NB4 (cell line): ENCODE data around the gene ACACB.

Experiments used
- DNase-seq: peaks from one replicate; pipeline ENCODE4 v3.0.0; 2010; ENCODE audit warnings: low read depth
- H3K4me3 ChIP-seq: one replicate; pipeline ENCODE4 v1.5.1; 2011; ENCODE audit warnings: mild to moderate bottlenecking, low read depth, low read length, moderate library complexity
- CTCF ChIP-seq: IDR thresholded peaks from one replicate; pipeline ENCODE4 v1.5.1; 2012; ENCODE audit warnings: low read depth, low read length
- MAX ChIP-seq: IDR thresholded peaks from 2 replicates; pipeline ENCODE4 v1.6.1; 2011; ENCODE audit warnings: low read depth, low read length
- MYC ChIP-seq: IDR thresholded peaks from 2 replicates; pipeline ENCODE4 v1.6.1; 2011; ENCODE audit warnings: low read depth, low read length
- POLR2A ChIP-seq: IDR thresholded peaks from 2 replicates; pipeline ENCODE4 v1.6.1; 2011; ENCODE audit warnings: mild to moderate bottlenecking; ENCODE audit not compliant: insufficient read length; ENCODE audit errors: extremely low read depth

Gene ACACB

GRCh38 chr12:109274381-109274780 lies 158.0 kb downstream of the ACACB start:
- TF ChIP-seq CTCF (no peak), MAX (no peak), MYC (no peak), POLR2A (no peak)
- no peak for DNase-seq
- no peak overlapping the region for H3K4me3 ChIP-seq

GRCh38 chr12:109275173-109275572 lies 158.8 kb downstream of the ACACB start:
- DNase-seq = no peak
- TF ChIP-seq CTCF = no peak
- TF ChIP-seq MAX = no peak
- no peak for TF ChIP-seq POLR2A
- TF ChIP-seq MYC = no peak
- H3K4me3 ChIP-seq = no peak overlapping the region

GRCh38 chr12:109276160-109276559 lies 159.8 kb downstream of the ACACB start:
- DNase-seq = peak; percentile 45
- no peak for TF ChIP-seq CTCF
- no peak for TF ChIP-seq POLR2A
- TF ChIP-seq MAX = no peak
- TF ChIP-seq MYC = no peak
- H3K4me3 ChIP-seq = no peak overlapping the region

DNA sequence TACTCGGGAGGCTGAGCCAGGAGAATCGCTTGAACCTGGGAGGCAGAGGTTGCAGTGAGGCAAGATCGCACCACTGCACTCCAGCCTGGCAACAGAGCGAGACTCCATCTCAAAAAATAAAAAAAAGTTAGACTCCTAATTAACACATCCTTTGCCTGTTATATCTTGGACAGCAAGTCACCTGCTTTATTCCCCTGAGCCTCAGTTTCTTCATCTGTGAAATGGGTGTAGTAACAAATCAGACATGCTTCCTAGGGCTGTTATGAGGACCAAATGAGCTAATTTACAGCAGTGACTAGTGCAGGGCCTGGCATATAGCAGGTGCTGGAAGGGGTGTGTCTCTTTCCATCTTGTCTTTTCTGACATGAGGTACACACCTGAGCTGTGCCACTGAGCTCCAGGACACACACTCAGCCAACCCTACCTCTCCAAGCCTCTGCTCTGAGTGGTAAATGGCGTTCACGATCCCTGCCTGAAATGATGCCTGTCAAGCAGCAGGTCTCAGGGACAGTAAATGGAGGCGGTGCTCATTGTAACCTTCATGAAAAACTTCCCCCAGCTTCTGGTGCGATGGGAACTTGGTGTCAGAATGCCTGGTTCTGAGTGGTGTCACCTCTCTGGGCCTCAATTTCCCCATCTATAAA lies 161.0 kb downstream of the ACACB start:
- no peak overlapping the region for H3K4me3 ChIP-seq
- TF ChIP-seq CTCF = no peak
- TF ChIP-seq POLR2A = no peak
- TF ChIP-seq MAX = no peak
- no peak; the same call in 1 of the 2 replicates for TF ChIP-seq MYC
- no peak for DNase-seq

DNA sequence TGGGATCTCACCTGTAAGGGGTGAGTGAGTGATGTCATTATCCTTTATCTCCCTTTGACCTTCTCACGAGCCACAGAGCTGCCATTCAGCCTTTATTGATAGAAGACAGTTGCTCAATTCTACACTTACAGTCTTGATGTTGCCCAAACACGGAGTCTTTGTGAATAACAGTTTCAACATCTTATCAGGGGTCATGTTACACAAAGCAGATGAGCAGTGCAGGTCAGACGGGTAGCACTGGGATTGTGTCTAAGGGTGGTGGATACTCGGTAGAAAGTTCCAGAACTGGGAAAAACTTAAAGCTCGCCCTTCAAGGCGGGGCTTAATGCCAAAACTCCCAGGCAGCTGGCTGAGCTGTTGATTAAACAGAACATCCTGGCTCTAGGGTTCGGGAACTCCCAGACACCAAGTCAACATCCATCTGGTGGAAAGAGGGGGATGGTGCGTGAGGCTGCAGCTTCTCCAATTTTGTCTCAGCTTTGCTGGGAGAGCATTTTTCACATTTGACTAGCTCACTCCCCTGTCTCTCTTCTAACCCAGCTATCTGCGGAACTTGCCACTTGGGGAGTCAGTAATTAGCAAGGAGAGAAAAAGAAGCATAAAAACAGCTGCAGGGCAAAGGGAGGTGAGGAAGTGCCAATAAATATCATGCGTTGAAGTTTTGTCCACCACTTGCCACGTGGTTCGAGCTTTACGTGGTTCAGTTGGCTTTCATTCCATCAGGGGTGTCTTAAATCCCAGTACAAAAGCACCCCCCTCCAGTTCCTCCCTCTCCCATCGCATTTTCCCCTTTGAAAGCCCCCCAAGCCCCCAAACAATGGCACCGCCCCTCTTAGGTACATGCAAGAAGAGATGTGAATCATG lies 161.7 kb downstream of the ACACB start:
- peak; percentile 91 for DNase-seq
- H3K4me3 ChIP-seq = peak overlapping the region; percentile 30
- TF ChIP-seq MAX (peak; percentile 98), MYC (peak; percentile 94), CTCF (no peak), POLR2A (peak; percentile 49)
